ENCODE measurements around the gene MAST4. TPM values are rescaled to one million over a fixed set of nuclear protein-coding genes. Genes with fewer than 3 reads are reported as not detected.

The MAST4 gene
- 112 TPM for total RNA-seq (ENCODE audit: unreplicated experiment)
- long read RNA-seq, partial matches to known transcripts: 3 of 14 reads
- long read RNA-seq, other reads (novel, unspliced or antisense): 11 of 14 reads

- Mint-ChIP-seq H3K4me1 (ENCODE audit: unreplicated experiment) (peaks cover 10% of the 10 kb centered on the region), H3K27me3 (ENCODE audit: unreplicated experiment) (peaks cover 14% of the 10 kb centered on the region), H3K4me3 (ENCODE audit: unreplicated experiment) (peak within 1 kb of the TSS; percentile 97), H3K36me3 (ENCODE audit: low read depth, unreplicated experiment) (peaks cover 7% of the 10 kb centered on the region), H3K27ac (ENCODE audit: unreplicated experiment) (no peak within 1 kb of the TSS), H3K9me3 (ENCODE audit: unreplicated experiment) (peaks cover 4% of the 10 kb centered on the region)
- peak; percentile 87 for DNase-seq (ENCODE audit: low spot score)
- no peak for TF ChIP-seq CTCF (IDR thresholded peaks at IDR 0.05; ENCODE audit: unreplicated experiment)
Observed at GRCh38 chr5:66595756-66596635, at the start of gene MAST4. Gene MAST4 (plus strand): TSS chr5:66596393. CDS start chr5:66596656, 263 bp downstream.

- Mint-ChIP-seq H3K4me3 (ENCODE audit: unreplicated experiment) (no peak overlapping the region), H3K36me3 (ENCODE audit: low read depth, unreplicated experiment) (peaks cover 6% of the 10 kb centered on the region), H3K27ac (ENCODE audit: unreplicated experiment) (no peak overlapping the region), H3K27me3 (ENCODE audit: unreplicated experiment) (no peaks in the 10 kb centered on the region), H3K9me3 (ENCODE audit: unreplicated experiment) (peaks cover 5% of the 10 kb centered on the region), H3K4me1 (ENCODE audit: unreplicated experiment) (no peaks in the 10 kb centered on the region)
- DNase-seq (ENCODE audit: low spot score): no peak
- no peak for TF ChIP-seq CTCF (IDR thresholded peaks at IDR 0.05; ENCODE audit: unreplicated experiment)
Observed at GRCh38 chr5:66546541-66546940, 49.7 kb upstream of the MAST4 start.

GRCh38 chr5:66551338-66551737 is 44.9 kb upstream of the MAST4 start:
- no peak for DNase-seq (ENCODE audit: low spot score)
- Mint-ChIP-seq H3K9me3 (ENCODE audit: unreplicated experiment) (peaks cover 5% of the 10 kb centered on the region), H3K27me3 (ENCODE audit: unreplicated experiment) (no peaks in the 10 kb centered on the region), H3K4me3 (ENCODE audit: unreplicated experiment) (no peak overlapping the region), H3K36me3 (ENCODE audit: low read depth, unreplicated experiment) (peaks cover 6% of the 10 kb centered on the region), H3K27ac (ENCODE audit: unreplicated experiment) (no peak overlapping the region), H3K4me1 (ENCODE audit: unreplicated experiment) (no peaks in the 10 kb centered on the region)
- TF ChIP-seq CTCF (IDR thresholded peaks at IDR 0.05; ENCODE audit: unreplicated experiment): no peak

DNA sequence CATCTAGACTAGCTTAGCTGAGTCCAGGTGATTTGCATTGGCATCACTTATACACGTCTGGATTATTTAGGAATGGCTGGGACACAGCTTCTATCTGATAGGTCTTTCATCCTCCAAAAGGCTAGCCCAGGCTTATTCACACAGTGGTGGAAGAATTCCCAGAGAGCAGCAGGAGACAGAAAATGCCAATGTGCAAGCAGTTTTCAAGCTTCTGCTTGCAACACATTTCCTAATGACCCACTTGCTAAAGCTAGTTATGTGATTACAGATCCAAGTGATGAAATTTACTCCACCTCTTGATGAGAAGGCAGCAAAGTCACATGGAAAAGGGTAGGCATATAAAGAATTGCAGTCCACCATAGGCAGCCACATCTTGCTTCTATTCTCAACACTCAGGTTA is 44.2 kb upstream of the MAST4 start:
- no peak overlapping the region for H3K4me3 Mint-ChIP-seq (ENCODE audit: unreplicated experiment)
- no peak for DNase-seq (ENCODE audit: low spot score)
- no peak for TF ChIP-seq CTCF (IDR thresholded peaks at IDR 0.05; ENCODE audit: unreplicated experiment)
- H3K27ac Mint-ChIP-seq (ENCODE audit: unreplicated experiment): no peak overlapping the region
- no peaks in the 10 kb centered on the region for H3K27me3 Mint-ChIP-seq (ENCODE audit: unreplicated experiment)
- H3K9me3 Mint-ChIP-seq (ENCODE audit: unreplicated experiment): peaks cover 5% of the 10 kb centered on the region
- H3K4me1 Mint-ChIP-seq (ENCODE audit: unreplicated experiment): no peaks in the 10 kb centered on the region
- H3K36me3 Mint-ChIP-seq (ENCODE audit: low read depth, unreplicated experiment): peaks cover 6% of the 10 kb centered on the region

- Mint-ChIP-seq H3K27ac (ENCODE audit: unreplicated experiment) (no peak overlapping the region), H3K4me1 (ENCODE audit: unreplicated experiment) (no peaks in the 10 kb centered on the region), H3K4me3 (ENCODE audit: unreplicated experiment) (no peak overlapping the region), H3K9me3 (ENCODE audit: unreplicated experiment) (peaks cover 5% of the 10 kb centered on the region), H3K36me3 (ENCODE audit: low read depth, unreplicated experiment) (peaks cover 6% of the 10 kb centered on the region), H3K27me3 (ENCODE audit: unreplicated experiment) (no peaks in the 10 kb centered on the region)
- TF ChIP-seq CTCF (IDR thresholded peaks at IDR 0.05; ENCODE audit: unreplicated experiment): no peak
- DNase-seq (ENCODE audit: low spot score): no peak
Observed at GRCh38 chr5:66553368-66553912, 42.8 kb upstream of the MAST4 start.

All from endothelial cell (in vitro differentiated cells).